ENCODE measurements around the gene TGIF2.
"Not testable (repeated sequence)": the region's sequence is repeated elsewhere in the genome, so short reads cannot be mapped to it uniquely, and the experiment has no call there.

TGIF2 gene

GRCh38 chr20:36620917-36621316 is 47.5 kb downstream of the TGIF2 start:
- no peak for DNase-seq

- DNase-seq = no peak
Measured at GRCh38 chr20:36623444-36623843, 50.0 kb downstream of the TGIF2 start.

GRCh38 chr20:36624068-36624943 is 50.9 kb downstream of the TGIF2 start:
- DNase-seq = no peak

GRCh38 chr20:36624944-36625324 is 51.5 kb downstream of the TGIF2 start:
- no peak for DNase-seq

- DNase-seq = no peak
Measured at GRCh38 chr20:36628076-36628475, 54.7 kb downstream of the TGIF2 start.

- peak; percentile 27 for DNase-seq
Measured at GRCh38 chr20:36629719-36630681, 56.6 kb downstream of the TGIF2 start.

- DNase-seq = no peak
Measured at GRCh38 chr20:36631646-36632045, 58.2 kb downstream of the TGIF2 start.

GRCh38 chr20:36632147-36632486 is 58.7 kb downstream of the TGIF2 start:
- DNase-seq = no peak

GRCh38 chr20:36632487-36633284 is 59.3 kb downstream of the TGIF2 start:
- no peak for DNase-seq

- no peak for DNase-seq
Measured at GRCh38 chr20:36633285-36633772, 59.9 kb downstream of the TGIF2 start.

GRCh38 chr20:36634342-36634741 is 60.9 kb downstream of the TGIF2 start:
- DNase-seq = no peak

- not testable (repeated sequence) for DNase-seq
Measured at GRCh38 chr20:36638876-36639400, 65.5 kb downstream of the TGIF2 start.

GRCh38 chr20:36641506-36641843 is 68.1 kb downstream of the TGIF2 start:
- DNase-seq = no peak

GRCh38 chr20:36642136-36642535 is 68.7 kb downstream of the TGIF2 start:
- no peak for DNase-seq

Measured in fibroblast of skin of back (primary cell).